Testis (tissue), 3 donors: ENCODE measurements around the gene UBASH3A. TPM values are rescaled to one million over a fixed set of nuclear protein-coding genes. Genes with fewer than 3 reads are reported as not detected.

Experiments used
- DNase-seq: peaks from one replicate; pipeline ENCODE4 v3.0.0-alpha.2; 2019
- H3K27ac ChIP-seq, 2 donors: fragments of 200-600 bp; sonication (generic); one replicate each; pipeline ENCODE4 v1.5.1; 2019
- H3K27me3 ChIP-seq: fragments of 200-600 bp; sonication (generic); one replicate; pipeline ENCODE4 v1.5.1; 2019
- H3K36me3 ChIP-seq: fragments of 200-600 bp; sonication (generic); one replicate; pipeline ENCODE4 v1.5.1; 2017; ENCODE audit warnings: low read depth; ENCODE audit errors: missing control alignments
- H3K4me1 ChIP-seq: fragments of 200-600 bp; sonication (generic); one replicate; pipeline ENCODE4 v1.5.1; 2019
- H3K4me3 ChIP-seq, 2 donors: fragments of 200-600 bp; sonication (generic); one replicate each; pipeline ENCODE4 v1.5.1; 2017 to 2019
- H3K9me3 ChIP-seq: fragments of 200-600 bp; sonication (generic); one replicate; pipeline ENCODE4 v1.5.1; 2017
- CTCF ChIP-seq, 3 experiments: fragments of 450-650 bp in 2 of 3; fragments of 200-600 bp in 1 of 3; sonication (generic) in 1 of 3; IDR thresholded peaks; one replicate each; pipeline ENCODE4 v1.5.1; 2016 to 2019; ENCODE audit warnings: antibody characterized with exemption in 3 of 3, mild to moderate bottlenecking in 2 of 3, moderate library complexity in 1 of 3
- POLR2A ChIP-seq: fragments of 450-650 bp; IDR thresholded peaks from one replicate; pipeline ENCODE4 v1.6.1; 2017; ENCODE audit warnings: antibody characterized with exemption, mild to moderate bottlenecking, moderate library complexity
- WGBS, 2 donors: methylation state at CpG; one replicate each; pipeline ENCODE4 v1.1.5; 2018; 5-methylcytosine and 5-hydroxymethylcytosine counted together
- intact Hi-C: fragments of 100-400 bp; cut with DNase I; formaldehyde crosslinking; loops from one replicate; pipeline ENCODE4 v1.15.1; 2023; ENCODE audit warnings: low total_unique reads
- polyA plus RNA-seq: library from polyadenylated mRNA; stranded (reverse); fragments of 350-450 nt; fragmentation: Illumina TruSeq; extraction: RNeasy Lipid Tissue Mini Kit (QIAGEN cat#74804); gene quantifications from one replicate; pipeline ENCODE4 v1.2.3, GENCODE V29; 2014; ENCODE audit warnings: low read depth, low replicate concordance; ENCODE audit not compliant: insufficient read depth
- total RNA-seq, 2 donors: library from RNA; depleted of rRNA; stranded (reverse); fragments of >200 nt; gene quantifications; one replicate each; pipeline ENCODE4 v1.2.3, GENCODE V29; 2016

UBASH3A gene
- total and polyA plus RNA-seq, 3 donors from 2014 or later, result 0.39 to 1.4 (median 0.40) TPM

- no peaks in the 10 kb centered on the region for H3K9me3 ChIP-seq
- no peaks in the 10 kb centered on the region for H3K27me3 ChIP-seq
- 90 to 93% methylated on average over 15 of the region's 15 CpGs for WGBS, 2 donors
- H3K27ac ChIP-seq, result no peak overlapping the region
- no peak for TF ChIP-seq POLR2A
- no peak for TF ChIP-seq CTCF (IDR thresholded peaks at IDR 0.05)
- no peaks in the 10 kb centered on the region for H3K36me3 ChIP-seq
- no peak for DNase-seq
- no peaks in the 10 kb centered on the region for H3K4me1 ChIP-seq
- H3K4me3 ChIP-seq, result no peak overlapping the region
- intact Hi-C loops, result no loop called here
These were observed 39.6 kb downstream of the UBASH3A start for GRCh38 chr21:42443181-42443785.

GRCh38 chr21:42443876-42444744, 40.4 kb downstream of the UBASH3A start:
- no peaks in the 10 kb centered on the region for H3K4me1 ChIP-seq
- intact Hi-C loops, result no loop called here
- no peaks in the 10 kb centered on the region for H3K27me3 ChIP-seq
- no peak overlapping the region for H3K4me3 ChIP-seq
- TF ChIP-seq CTCF (IDR thresholded peaks at IDR 0.05) (no peak), POLR2A (no peak)
- H3K27ac ChIP-seq, result no peak overlapping the region
- H3K36me3 ChIP-seq, result no peaks in the 10 kb centered on the region
- DNase-seq, result no peak
- H3K9me3 ChIP-seq, result no peaks in the 10 kb centered on the region
- WGBS, 2 donors, result 90 to 92% methylated on average over 22 to 33 of the region's 34 CpGs

- no peaks in the 10 kb centered on the region for H3K4me1 ChIP-seq
- no peaks in the 10 kb centered on the region for H3K27me3 ChIP-seq
- H3K4me3 ChIP-seq, result no peak overlapping the region
- H3K36me3 ChIP-seq, result no peaks in the 10 kb centered on the region
- no peak overlapping the region for H3K27ac ChIP-seq
- H3K9me3 ChIP-seq, result no peaks in the 10 kb centered on the region
- TF ChIP-seq POLR2A (no peak), CTCF (IDR thresholded peaks at IDR 0.05) (no peak)
- WGBS, 2 donors, result 88 to 91% methylated on average over 10 of the region's 10 CpGs
- no peak for DNase-seq
- intact Hi-C loops, result no loop called here
These were observed 41.0 kb downstream of the UBASH3A start for GRCh38 chr21:42444745-42445059.

GRCh38 chr21:42445311-42445710, 41.6 kb downstream of the UBASH3A start:
- intact Hi-C loops, result no loop called here
- no peak for TF ChIP-seq POLR2A
- TF ChIP-seq CTCF (IDR thresholded peaks at IDR 0.05), result no peak

More at GRCh38 chr21:42445311-42445710, 41.6 kb downstream of the UBASH3A start:
- 80 to 93% methylated on average over 3 to 7 of the region's 7 CpGs for WGBS, 2 donors
- no peaks in the 10 kb centered on the region for H3K36me3 ChIP-seq
- H3K9me3 ChIP-seq, result no peaks in the 10 kb centered on the region
- no peak for DNase-seq
- no peaks in the 10 kb centered on the region for H3K27me3 ChIP-seq
- H3K4me3 ChIP-seq, result no peak overlapping the region
- no peaks in the 10 kb centered on the region for H3K4me1 ChIP-seq
- no peak overlapping the region for H3K27ac ChIP-seq
